PFSK-1 (cell line): ENCODE results near the gene GLYATL1.

Source experiments
- FOXP2 ChIP-seq: optimal IDR thresholded peaks from 2 replicates; pipeline ENCODE3; 2011; ENCODE audit warnings: borderline replicate concordance, control low read depth, inconsistent platforms; ENCODE audit not compliant: insufficient read depth; ENCODE audit errors: extremely low read length, extremely low read depth
- POLR2AphosphoS5 ChIP-seq: IDR thresholded peaks from 2 replicates; pipeline ENCODE4 v1.6.1; 2012; ENCODE audit warnings: low read depth, mild to moderate bottlenecking, control low read depth, low read length, moderate library complexity
- SIN3A ChIP-seq: IDR thresholded peaks from 2 replicates; pipeline ENCODE4 v1.6.1; 2012; ENCODE audit warnings: mild to moderate bottlenecking, low read length, moderate library complexity, borderline replicate concordance; ENCODE audit not compliant: insufficient read depth
- TAF1 ChIP-seq: IDR thresholded peaks from 2 replicates; pipeline ENCODE4 v1.6.1; 2012; ENCODE audit warnings: low read length, control low read depth, borderline replicate concordance; ENCODE audit not compliant: insufficient read depth
- TF ChIP-seq, protein P1 (sequence below), 2 experiments: IDR thresholded peaks; 2 replicates each; pipeline versions ENCODE4 v1.6.1 to v1.8.0; 2011 to 2012; ENCODE audit warnings: low read depth in 2 of 2, low read length in 2 of 2, control low read depth in 1 of 2, inconsistent platforms in 1 of 2, mild to moderate bottlenecking in 1 of 2, moderate library complexity in 1 of 2; ENCODE audit not compliant: insufficient read depth in 1 of 2

Gene GLYATL1

GRCh38 chr11:58933661-58934060 is 5.6 kb upstream of the GLYATL1 start:
- TF ChIP-seq, protein P1, sequence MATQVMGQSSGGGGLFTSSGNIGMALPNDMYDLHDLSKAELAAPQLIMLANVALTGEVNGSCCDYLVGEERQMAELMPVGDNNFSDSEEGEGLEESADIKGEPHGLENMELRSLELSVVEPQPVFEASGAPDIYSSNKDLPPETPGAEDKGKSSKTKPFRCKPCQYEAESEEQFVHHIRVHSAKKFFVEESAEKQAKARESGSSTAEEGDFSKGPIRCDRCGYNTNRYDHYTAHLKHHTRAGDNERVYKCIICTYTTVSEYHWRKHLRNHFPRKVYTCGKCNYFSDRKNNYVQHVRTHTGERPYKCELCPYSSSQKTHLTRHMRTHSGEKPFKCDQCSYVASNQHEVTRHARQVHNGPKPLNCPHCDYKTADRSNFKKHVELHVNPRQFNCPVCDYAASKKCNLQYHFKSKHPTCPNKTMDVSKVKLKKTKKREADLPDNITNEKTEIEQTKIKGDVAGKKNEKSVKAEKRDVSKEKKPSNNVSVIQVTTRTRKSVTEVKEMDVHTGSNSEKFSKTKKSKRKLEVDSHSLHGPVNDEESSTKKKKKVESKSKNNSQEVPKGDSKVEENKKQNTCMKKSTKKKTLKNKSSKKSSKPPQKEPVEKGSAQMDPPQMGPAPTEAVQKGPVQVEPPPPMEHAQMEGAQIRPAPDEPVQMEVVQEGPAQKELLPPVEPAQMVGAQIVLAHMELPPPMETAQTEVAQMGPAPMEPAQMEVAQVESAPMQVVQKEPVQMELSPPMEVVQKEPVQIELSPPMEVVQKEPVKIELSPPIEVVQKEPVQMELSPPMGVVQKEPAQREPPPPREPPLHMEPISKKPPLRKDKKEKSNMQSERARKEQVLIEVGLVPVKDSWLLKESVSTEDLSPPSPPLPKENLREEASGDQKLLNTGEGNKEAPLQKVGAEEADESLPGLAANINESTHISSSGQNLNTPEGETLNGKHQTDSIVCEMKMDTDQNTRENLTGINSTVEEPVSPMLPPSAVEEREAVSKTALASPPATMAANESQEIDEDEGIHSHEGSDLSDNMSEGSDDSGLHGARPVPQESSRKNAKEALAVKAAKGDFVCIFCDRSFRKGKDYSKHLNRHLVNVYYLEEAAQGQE (IDR thresholded peaks at IDR 0.05; ENCODE audit: insufficient read depth in 1 of 2, low read depth in 2 of 2, low read length in 2 of 2), result no peak
- TF ChIP-seq FOXP2, result no peak
- TF ChIP-seq SIN3A, result no peak
- TF ChIP-seq POLR2AphosphoS5, result no peak

GRCh38 chr11:58934945-58935513 is 4.3 kb upstream of the GLYATL1 start:
- no peak for TF ChIP-seq POLR2AphosphoS5

GRCh38 chr11:58938398-58938797 is 890 bp upstream of the GLYATL1 start:
- TF ChIP-seq SIN3A (no peak), POLR2AphosphoS5 (no peak), TAF1 (no peak), FOXP2 (no peak)
- TF ChIP-seq, protein P1 (IDR thresholded peaks at IDR 0.05; ENCODE audit: insufficient read depth in 1 of 2, low read depth in 2 of 2, low read length in 2 of 2), result no peak

DNA sequence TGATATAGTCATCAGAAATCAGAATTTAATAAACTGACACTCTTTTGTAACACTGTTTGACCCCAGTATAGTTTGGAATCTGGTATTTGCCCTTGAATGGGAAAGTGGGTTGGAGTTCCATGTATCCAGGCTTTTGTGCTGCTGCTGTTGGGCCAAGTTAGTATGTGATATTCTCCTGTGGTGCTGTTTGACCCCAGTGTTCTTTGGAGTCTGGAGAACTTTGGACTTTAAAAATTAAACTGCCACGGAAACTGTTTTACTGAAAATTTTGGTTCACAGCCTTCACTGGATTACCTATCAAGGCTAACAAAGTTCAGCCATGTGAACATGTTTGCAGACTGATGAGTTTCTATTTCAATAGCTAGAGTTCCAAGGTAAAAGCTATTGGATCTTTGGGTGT is 740 bp downstream of the GLYATL1 start:
- TF ChIP-seq TAF1 (no peak), POLR2AphosphoS5 (no peak), SIN3A (no peak), FOXP2 (no peak)
- TF ChIP-seq, protein P1 (IDR thresholded peaks at IDR 0.05; ENCODE audit: insufficient read depth in 1 of 2, low read depth in 2 of 2, low read length in 2 of 2), result no peak

DNA sequence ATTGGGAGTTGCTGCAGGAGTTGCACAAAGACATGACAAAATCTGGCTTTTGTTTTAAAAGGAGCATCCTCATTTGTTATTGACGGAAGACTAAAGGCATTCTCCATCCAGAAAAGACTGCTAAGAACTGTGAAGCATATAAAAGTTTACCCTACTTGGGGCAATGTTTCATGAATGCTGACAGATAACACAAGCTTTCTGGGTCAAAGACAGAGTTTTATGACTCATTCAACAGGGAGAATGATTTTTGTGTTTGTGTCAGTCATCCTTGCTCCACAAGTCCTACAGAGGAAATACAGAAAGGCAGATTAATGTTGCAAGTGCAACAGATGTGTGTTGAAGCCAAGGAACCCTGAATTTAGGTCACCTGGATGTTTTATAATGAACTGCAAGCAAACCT is 2.5 kb downstream of the GLYATL1 start:
- TF ChIP-seq, protein P1 (IDR thresholded peaks at IDR 0.05; ENCODE audit: insufficient read depth in 1 of 2, low read depth in 2 of 2, low read length in 2 of 2), result no peak
- TF ChIP-seq SIN3A (no peak), TAF1 (no peak), POLR2AphosphoS5 (no peak), FOXP2 (no peak)
